Caco-2 (cell line): ENCODE results near the gene ARSB. TPM values are rescaled to one million over a fixed set of nuclear protein-coding genes. Genes with fewer than 3 reads are reported as not detected.

Experiments used
- BruUV-seq: library from RNA; stranded (reverse); fragments of 400-500 nt; replicated peaks from 2 replicates; lab custom pipeline; 2021; lab: Mats Ljungman, UMichigan
- CTCF ChIA-PET: fragments of 300-600 bp; sonication (Branson Sonifier 250); formaldehyde crosslinking; loops from one replicate; lab custom pipeline; 2022; ENCODE audit warnings: antibody characterized with exemption; lab: Charles Lee
- POLR2A ChIA-PET: fragments of 300-600 bp; sonication (Branson Sonifier 250); formaldehyde crosslinking; loops from one replicate; lab custom pipeline; 2022; ENCODE audit warnings: antibody characterized with exemption; lab: Charles Lee
- DNase-seq, 2 experiments: peaks; one replicate each; pipeline versions ENCODE4 v3.0.0 to v3.0.0-alpha.2; 2020 to 2022
- H3K27me3 ChIP-seq: replicated peaks from 2 replicates; pipeline ENCODE4 v1.6.0; 2011; ENCODE audit warnings: low read length; ENCODE audit not compliant: control insufficient read depth, insufficient read depth
- H3K36me3 ChIP-seq: 2 replicates; pipeline ENCODE4 v1.5.1; 2011; ENCODE audit warnings: low read length; ENCODE audit not compliant: control insufficient read depth, insufficient read depth
- H3K4me1 ChIP-seq: fragments of 250-450 bp; sonication (Bioruptor Pico); 2 replicates; pipeline ENCODE4 v1.5.1; 2020; ENCODE audit warnings: mild to moderate bottlenecking
- H3K4me3 ChIP-seq: 2 replicates; pipeline ENCODE4 v1.5.1; 2011; ENCODE audit warnings: low read depth, mild to moderate bottlenecking, control low read depth, low read length
- H3K9me3 ChIP-seq: fragments of 250-450 bp; sonication (Bioruptor Pico); 2 replicates; pipeline ENCODE4 v1.5.1; 2020; ENCODE audit warnings: mild to moderate bottlenecking, moderate library complexity
- H3K27ac Mint-ChIP-seq: one replicate; pipeline ENCODE4 v1.8.0; 2022; ENCODE audit warnings: mixed read lengths; ENCODE audit not compliant: unreplicated experiment
- H3K27me3 Mint-ChIP-seq: one replicate; pipeline ENCODE4 v1.8.0; 2022; ENCODE audit warnings: mixed read lengths; ENCODE audit not compliant: insufficient read depth, unreplicated experiment
- H3K36me3 Mint-ChIP-seq: one replicate; pipeline ENCODE4 v1.8.0; 2022; ENCODE audit warnings: mild to moderate bottlenecking, mixed read lengths; ENCODE audit not compliant: insufficient read depth, unreplicated experiment
- H3K4me1 Mint-ChIP-seq: one replicate; pipeline ENCODE4 v1.8.0; 2022; ENCODE audit warnings: low read depth, mixed read lengths; ENCODE audit not compliant: unreplicated experiment
- H3K4me3 Mint-ChIP-seq: one replicate; pipeline ENCODE4 v1.8.0; 2022; ENCODE audit warnings: mild to moderate bottlenecking, moderate library complexity, mixed read lengths; ENCODE audit not compliant: unreplicated experiment
- H3K9me3 Mint-ChIP-seq: one replicate; pipeline ENCODE4 v1.8.0; 2022; ENCODE audit warnings: mixed read lengths; ENCODE audit not compliant: unreplicated experiment
- CTCF ChIP-seq, 2 experiments: fragments of 200-600 bp in 1 of 2; IDR thresholded peaks; 1 replicate in 1 of 2; 2 replicates in 1 of 2; pipeline versions ENCODE4 v1.5.1 to v1.8.0; 2011 to 2022; ENCODE audit warnings: antibody characterized with exemption in 1 of 2, control low read depth in 1 of 2, inconsistent platforms in 1 of 2, low read depth in 1 of 2, low read length in 1 of 2, mild to moderate bottlenecking in 1 of 2, moderate library complexity in 1 of 2; ENCODE audit not compliant: insufficient read depth in 1 of 2, severe bottlenecking in 1 of 2, unreplicated experiment in 1 of 2
- intact Hi-C: fragments of 100-400 bp; cut with micrococcal nuclease; formaldehyde crosslinking; loops from one replicate; pipeline ENCODE4 v1.10.0; 2022; ENCODE audit not compliant: unreplicated experiment
- total RNA-seq: library from RNA; stranded (reverse); gene quantifications from 2 replicates; pipeline ENCODE4 v1.2.3, GENCODE V29; 2022

The ARSB gene
- total RNA-seq, 1 experiment from 2014 or later, result 17.4 TPM

DNA sequence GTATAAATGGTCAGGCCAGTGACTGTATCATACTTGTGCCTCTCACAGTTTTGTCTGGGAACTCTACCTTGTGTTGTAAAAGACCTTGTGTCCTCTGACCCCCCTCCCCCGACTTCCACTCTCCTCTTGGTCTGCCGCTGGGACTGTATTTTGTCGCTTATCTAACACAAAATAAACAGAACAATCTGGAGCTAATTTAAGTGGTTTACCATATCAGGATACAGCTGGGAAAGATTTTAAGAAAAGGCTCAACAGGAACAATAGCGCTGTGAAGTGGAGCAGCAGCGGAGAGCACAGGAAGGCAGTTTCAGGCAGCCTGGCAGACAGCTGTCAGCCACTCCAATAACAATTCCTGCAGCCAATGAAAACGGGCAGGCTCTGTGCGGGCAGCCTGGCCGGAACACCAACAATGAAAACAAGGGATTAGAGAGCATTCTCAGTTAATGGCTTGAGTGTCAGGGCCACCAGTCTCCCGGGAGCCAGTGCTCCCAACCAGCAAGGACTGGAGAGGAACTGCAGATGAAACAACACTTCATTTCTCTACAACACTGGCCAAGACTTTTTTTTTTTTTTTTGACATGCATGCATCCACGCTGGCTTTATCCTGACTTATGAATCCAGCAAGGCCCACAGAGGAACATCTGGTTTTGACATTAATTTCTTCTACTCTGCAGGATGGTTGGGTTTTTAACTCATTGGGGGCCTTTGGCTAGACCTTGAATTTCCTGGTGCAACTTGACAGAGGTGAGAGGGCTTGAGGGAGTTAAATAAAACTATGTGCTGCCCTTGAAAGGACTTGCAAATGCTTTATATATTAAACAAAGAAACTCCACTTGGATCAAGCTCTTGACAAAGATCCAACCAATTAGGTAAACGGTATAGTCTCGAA, 76.7 kb downstream of the ARSB start:
- CTCF ChIA-PET, result interaction anchor here (0.6 to 1.2 kb wide), 5 partner anchors 9 to 281 kb away, joined by 3 to 4 read pairs (median 3); no protein-coding TSS in a partner anchor
- no peaks in the 10 kb centered on the region for H3K9me3 Mint-ChIP-seq
- peak; percentile 47 to 61 for DNase-seq

GRCh38 chr5:78907255-78907891, 77.7 kb downstream of the ARSB start:
- Mint-ChIP-seq H3K4me1 (peaks cover 11% of the 10 kb centered on the region), H3K36me3 (no peaks in the 10 kb centered on the region), H3K27ac (no peak overlapping the region), H3K4me3 (peak overlapping the region; percentile 78), H3K27me3 (no peaks in the 10 kb centered on the region), H3K9me3 (no peaks in the 10 kb centered on the region)
- no TSS peak for BruUV-seq
- no peak for DNase-seq
- Histone ChIP-seq H3K36me3 (no peaks in the 10 kb centered on the region), H3K9me3 (no peaks in the 10 kb centered on the region), H3K4me3 (no peak overlapping the region), H3K27me3 (no peaks in the 10 kb centered on the region), H3K4me1 (peaks cover 15% of the 10 kb centered on the region; the same call in 1 of the 2 replicates)
- no peak for TF ChIP-seq CTCF (IDR thresholded peaks at IDR 0.05; ENCODE audit: insufficient read depth in 1 of 2, low read depth in 1 of 2, low read length in 1 of 2, severe bottlenecking in 1 of 2, unreplicated experiment in 1 of 2)
- POLR2A ChIA-PET, result no interaction called here
- intact Hi-C loops, result loop anchor here (10.0 kb wide), 1 partner anchor 443 kb away; no protein-coding TSS in a partner anchor
- CTCF ChIA-PET, result interaction anchor here (1.2 kb wide), 1 partner anchor 58 kb away, joined by 3 read pairs; no protein-coding TSS in a partner anchor

More for the DNA sequence above, 76.7 kb downstream of the ARSB start:
- BruUV-seq, result no TSS peak
- Histone ChIP-seq H3K36me3 (no peaks in the 10 kb centered on the region), H3K9me3 (no peaks in the 10 kb centered on the region), H3K4me1 (peaks cover 15% of the 10 kb centered on the region; the same call in 1 of the 2 replicates), H3K4me3 (peak overlapping the region; percentile 16; the same call in 1 of the 2 replicates), H3K27me3 (no peaks in the 10 kb centered on the region)
- H3K27me3 Mint-ChIP-seq, result no peaks in the 10 kb centered on the region
- H3K4me3 Mint-ChIP-seq, result peak overlapping the region; percentile 78
- no peaks in the 10 kb centered on the region for H3K36me3 Mint-ChIP-seq
- TF ChIP-seq CTCF (IDR thresholded peaks at IDR 0.05; ENCODE audit: insufficient read depth in 1 of 2, low read depth in 1 of 2, low read length in 1 of 2, severe bottlenecking in 1 of 2, unreplicated experiment in 1 of 2), result no peak
- H3K4me1 Mint-ChIP-seq, result peaks cover 11% of the 10 kb centered on the region
- intact Hi-C loops, result loop anchor here (2.0 to 10.0 kb wide), 2 partner anchors 50 to 444 kb away; no protein-coding TSS in a partner anchor
- POLR2A ChIA-PET, result interaction anchor here (0.6 kb wide), 2 partner anchors 24 to 82 kb away, joined by 3 to 4 read pairs; no protein-coding TSS in a partner anchor
- peak overlapping the region; percentile 63 for H3K27ac Mint-ChIP-seq
